HG03565 (cell line): ENCODE data around the gene PPP4R4.
"Not testable (repeated sequence)": the region's sequence is repeated elsewhere in the genome, so short reads cannot be mapped to it uniquely, and the experiment has no call there.

Experiments used
- ATAC-seq: cut with Tn5 transposase; IDR thresholded peaks from one replicate; pipeline ENCODE4 v1.9.1; 2021; ENCODE audit warnings: mild to moderate bottlenecking, moderate library complexity; ENCODE audit not compliant: unreplicated experiment

PPP4R4 gene

GRCh38 chr14:94144765-94145164, 29.4 kb upstream of the PPP4R4 start:
- no peak for ATAC-seq

GRCh38 chr14:94145902-94146527, 28.1 kb upstream of the PPP4R4 start:
- no peak for ATAC-seq

GRCh38 chr14:94152676-94153075, 21.4 kb upstream of the PPP4R4 start:
- ATAC-seq: no peak

- no peak for ATAC-seq
These were observed 20.3 kb upstream of the PPP4R4 start for GRCh38 chr14:94153750-94154342.

- ATAC-seq: not testable (repeated sequence)
These were observed 18.0 kb upstream of the PPP4R4 start for GRCh38 chr14:94156143-94156542.

GRCh38 chr14:94157197-94157596, 16.9 kb upstream of the PPP4R4 start:
- ATAC-seq: no peak

GRCh38 chr14:94158239-94158883, 15.8 kb upstream of the PPP4R4 start:
- ATAC-seq: no peak

GRCh38 chr14:94161058-94161457, 13.1 kb upstream of the PPP4R4 start:
- ATAC-seq: no peak

- no peak for ATAC-seq
These were observed 12.1 kb upstream of the PPP4R4 start for GRCh38 chr14:94161981-94162380.

- ATAC-seq: no peak
These were observed 11.7 kb upstream of the PPP4R4 start for GRCh38 chr14:94162466-94162865.

GRCh38 chr14:94163796-94164195, 10.3 kb upstream of the PPP4R4 start:
- no peak for ATAC-seq

GRCh38 chr14:94164685-94165431, 9.3 kb upstream of the PPP4R4 start:
- no peak for ATAC-seq

- no peak for ATAC-seq
These were observed 8.4 kb upstream of the PPP4R4 start for GRCh38 chr14:94165744-94166143.

GRCh38 chr14:94170136-94170535, 4.0 kb upstream of the PPP4R4 start:
- ATAC-seq: no peak

GRCh38 chr14:94171208-94171607, 2.9 kb upstream of the PPP4R4 start:
- no peak for ATAC-seq

GRCh38 chr14:94172545-94172944, 1.6 kb upstream of the PPP4R4 start:
- no peak for ATAC-seq

GRCh38 chr14:94173471-94173884, 644 bp upstream of the PPP4R4 start:
- no peak for ATAC-seq

GRCh38 chr14:94174604-94175010, 485 bp downstream of the PPP4R4 start:
- no peak for ATAC-seq

- ATAC-seq: no peak
These were observed 1.1 kb downstream of the PPP4R4 start for GRCh38 chr14:94175011-94175745.

- no peak for ATAC-seq
These were observed 1.6 kb downstream of the PPP4R4 start for GRCh38 chr14:94175747-94176146.

- no peak for ATAC-seq
These were observed 2.7 kb downstream of the PPP4R4 start for GRCh38 chr14:94176808-94177207.
